K562 (cell line): ENCODE measurements around the gene MYO1B. TPM values are rescaled to one million over a fixed set of nuclear protein-coding genes. Genes with fewer than 3 reads are reported as not detected.

Source experiments
- ATAC-seq: fragments of 200-7000 bp; cut with Tn5 transposase; 3 replicates; pipeline ENCODE4 v1.9.1; 2020; ENCODE audit warnings: moderate library complexity
- BruUV-seq: library from RNA; stranded (reverse); fragments of 400-500 nt; replicated peaks from 2 replicates; lab custom pipeline; 2021; lab: Mats Ljungman, UMichigan
- CTCF ChIA-PET: fragments of 300-600 bp; formaldehyde crosslinking; extraction: SDS; loops from one replicate; lab custom pipeline; 2021; ENCODE audit warnings: low intra/inter-chr PET ratio; lab: Yijun Ruan, JAX
- POLR2A ChIA-PET: fragments of 300-600, 350-650 bp; sonication (Branson Sonifier 250); formaldehyde crosslinking; extraction: SDS; loops from one replicate; lab custom pipeline; 2021; ENCODE audit warnings: antibody characterized with exemption, inconsistent platforms; lab: Yijun Ruan, JAX
- DNase-seq, 4 experiments: peaks; one replicate each; pipeline versions ENCODE4 v3.0.0 to v3.0.0-alpha.2; 2011 to 2018; ENCODE audit warnings: low spot score in 3 of 4, mixed read lengths in 3 of 4; ENCODE audit errors: extremely low read depth in 1 of 4
- FAIRE-seq: peaks from 2 replicates; lab custom pipeline; 2011; peaks lifted over from hg19 to GRCh38; lab: Jason Lieb, UNC
- H2AFZ ChIP-seq: 2 replicates; pipeline ENCODE4 v1.6.0; 2011; ENCODE audit warnings: low read depth, low read length, control low read depth, inconsistent platforms
- H3K27ac ChIP-seq: fragments of 200-600 bp; 3 replicates; pipeline ENCODE4 v1.8.0; 2011; ENCODE audit warnings: low read depth, mild to moderate bottlenecking, control low read depth, inconsistent platforms, low read length, moderate library complexity, mixed read lengths; ENCODE audit errors: extremely low read depth
- H3K27me3 ChIP-seq, 2 experiments: fragments of 300-600 bp in 1 of 2; 2 replicates in 1 of 2; 3 replicates in 1 of 2; pipeline versions ENCODE4 v1.6.0 to v1.8.0; 2011; ENCODE audit warnings: inconsistent platforms in 2 of 2, low read length in 2 of 2, mild to moderate bottlenecking in 1 of 2, mixed read lengths in 1 of 2, moderate library complexity in 1 of 2; ENCODE audit not compliant: control insufficient read depth in 2 of 2, insufficient read depth in 2 of 2
- H3K36me3 ChIP-seq: fragments of 300-600 bp; 3 replicates; pipeline ENCODE4 v1.8.0; 2011; ENCODE audit warnings: mild to moderate bottlenecking, low read length, inconsistent platforms; ENCODE audit not compliant: control insufficient read depth, insufficient read depth
- H3K4me1 ChIP-seq, 2 experiments: fragments of 200-600 bp in 1 of 2; replicated peaks in 1 of 2; 2 replicates in 1 of 2; 3 replicates in 1 of 2; pipeline versions ENCODE4 v1.5.1 to v1.8.0; 2011; ENCODE audit warnings: inconsistent platforms in 2 of 2, low read length in 2 of 2, mild to moderate bottlenecking in 1 of 2, mixed read lengths in 1 of 2, moderate library complexity in 1 of 2; ENCODE audit not compliant: control insufficient read depth in 2 of 2, insufficient read depth in 2 of 2
- H3K4me2 ChIP-seq: 2 replicates; pipeline ENCODE4 v1.6.1; 2011; ENCODE audit warnings: low read length, control low read depth, inconsistent platforms, mixed read lengths; ENCODE audit not compliant: insufficient read depth
- H3K4me3 ChIP-seq: fragments of 200-600 bp; sonication (generic), shearing (Covaris generic); 2 replicates; pipeline ENCODE4 v1.5.1; 2016; ENCODE audit warnings: control low read depth, inconsistent platforms
- H3K79me2 ChIP-seq: fragments of 200-600 bp; 3 replicates; pipeline ENCODE4 v1.8.0; 2011; ENCODE audit warnings: low read length, inconsistent platforms; ENCODE audit not compliant: control insufficient read depth, insufficient read depth
- H3K9ac ChIP-seq, 2 experiments: 2 replicates each; pipeline versions ENCODE4 v1.6.0 to v1.6.1; 2011; ENCODE audit warnings: low read depth in 2 of 2, low read length in 2 of 2, control low read depth in 1 of 2, inconsistent platforms in 1 of 2, mild to moderate bottlenecking in 1 of 2, mixed read lengths in 1 of 2; ENCODE audit not compliant: insufficient read depth in 1 of 2
- H3K9me1 ChIP-seq: one replicate; pipeline ENCODE4 v1.6.0; 2011; ENCODE audit warnings: inconsistent platforms, mild to moderate bottlenecking, low read length, moderate library complexity; ENCODE audit not compliant: control insufficient read depth, insufficient read depth
- H3K9me3 ChIP-seq: replicated peaks from 2 replicates; pipeline ENCODE4 v1.5.1; 2011; ENCODE audit warnings: low read depth, low read length, inconsistent platforms; ENCODE audit not compliant: control insufficient read depth, insufficient read depth
- H4K20me1 ChIP-seq: replicated peaks from 2 replicates; pipeline ENCODE4 v1.6.1; 2011; ENCODE audit warnings: low read length, inconsistent platforms, mixed read lengths; ENCODE audit not compliant: control insufficient read depth, insufficient read depth
- BRCA1 ChIP-seq, 2 experiments: fragments of 450-650 bp in 1 of 2; sonication (generic) in 1 of 2; formaldehyde crosslinking in 1 of 2; IDR thresholded peaks; 2 replicates each; pipeline versions ENCODE4 v1.5.0 to v1.6.1; 2017 to 2020; ENCODE audit warnings: mild to moderate bottlenecking in 1 of 2, missing genetic modification reagents in 1 of 2
- CBX3 ChIP-seq, 2 experiments: IDR thresholded peaks; 1 replicate in 1 of 2; 2 replicates in 1 of 2; pipeline ENCODE4 v1.6.1; 2012; ENCODE audit warnings: inconsistent platforms in 2 of 2, low read length in 2 of 2, borderline replicate concordance in 1 of 2, control low read depth in 1 of 2
- FUS ChIP-seq: fragments of 200-400 bp; formaldehyde crosslinking; optimal IDR thresholded peaks from 2 replicates; pipeline ENCODE3; 2017; ENCODE audit warnings: low read depth, low read length
- GATA2 ChIP-seq: sonication (generic); formaldehyde crosslinking; IDR thresholded peaks from 2 replicates; pipeline ENCODE4 v1.4.0; 2020; ENCODE audit warnings: mild to moderate bottlenecking, missing genetic modification reagents
- ILK ChIP-seq: fragments of 450-650 bp; IDR thresholded peaks from 2 replicates; pipeline ENCODE4 v1.6.1; 2016; ENCODE audit warnings: missing genetic modification characterization, low read depth, mild to moderate bottlenecking, missing compliant biosample characterization, moderate library complexity, borderline replicate concordance
- KDM4B ChIP-seq, 2 experiments: fragments of 450-650 bp in 1 of 2; sonication (generic) in 1 of 2; IDR thresholded peaks; 2 replicates each; pipeline ENCODE4 v1.6.1; 2016 to 2017; ENCODE audit warnings: borderline replicate concordance in 2 of 2, antibody characterized with exemption in 1 of 2, low read depth in 1 of 2, mild to moderate bottlenecking in 1 of 2
- MEF2D ChIP-seq: conservative IDR thresholded peaks from 2 replicates; pipeline ENCODE4 v1.6.1; 2016; ENCODE audit warnings: low read depth, missing genetic modification characterization, missing compliant biosample characterization
- NCOR1 ChIP-seq: fragments of 450-650 bp; IDR thresholded peaks from 2 replicates; pipeline ENCODE4 v1.6.1; 2016; ENCODE audit warnings: mild to moderate bottlenecking, moderate library complexity
- NFXL1 ChIP-seq: fragments of 450-650 bp; formaldehyde crosslinking; IDR thresholded peaks from 2 replicates; pipeline ENCODE4 v1.4.0; 2021; ENCODE audit warnings: mild to moderate bottlenecking
- POLR2AphosphoS5 ChIP-seq: IDR thresholded peaks from 2 replicates; pipeline ENCODE4 v1.6.1; 2011; ENCODE audit warnings: mild to moderate bottlenecking, low read depth, low read length, moderate library complexity; ENCODE audit not compliant: control insufficient read depth, insufficient read depth
- RBM14 ChIP-seq: fragments of 200-400 bp; formaldehyde crosslinking; IDR thresholded peaks from 2 replicates; pipeline ENCODE4 v1.6.1; 2018; ENCODE audit warnings: low read depth, mild to moderate bottlenecking, low read length, moderate library complexity, borderline replicate concordance; ENCODE audit not compliant: insufficient read depth
- ZNF146 ChIP-seq: IDR thresholded peaks from one replicate; pipeline ENCODE4 v1.6.1; 2018; ENCODE audit warnings: missing compliant biosample characterization; ENCODE audit not compliant: unreplicated experiment
- ZNF668 ChIP-seq: fragments of 250-450 bp; sonication (Bioruptor Pico); IDR thresholded peaks from 2 replicates; pipeline ENCODE4 v1.8.0; 2022; ENCODE audit warnings: mild to moderate bottlenecking, inconsistent platforms
- ZNF79 ChIP-seq: fragments of 250-450 bp; sonication (Bioruptor Pico); IDR thresholded peaks from 2 replicates; pipeline ENCODE4 v1.4.0; 2020; ENCODE audit warnings: low read depth, mild to moderate bottlenecking, moderate library complexity
- WGBS: fragments of 100-300 bp; shearing (Covaris generic); methylation state at CpG from one replicate; pipeline ENCODE4 v1.1.6; 2016; ENCODE audit warnings: low coverage, mixed read lengths; ENCODE audit not compliant: insufficient coverage; ENCODE audit errors: missing lambda C conversion rate; 5-methylcytosine and 5-hydroxymethylcytosine counted together
- in situ Hi-C: fragments of 300-500 bp; cut with MboI; formaldehyde crosslinking; loops from 4 replicates; pipeline ENCODE4 v1.15.0; 2018; ENCODE audit warnings: inconsistent platforms, mixed read lengths
- intact Hi-C: fragments of 100-400 bp; cut with micrococcal nuclease; formaldehyde crosslinking; loops from 2 replicates; pipeline ENCODE4 v1.14.2; 2022
- polyA plus RNA-seq, 8 experiments: library from polyadenylated mRNA; depleted of rRNA in 4 of 8; stranded (reverse) in 5 of 8; unstranded in 3 of 8; fragments of >200 nt; fragmentation: Nextera tagmentation in 2 of 8; fragmentation: Illumina TruSeq in 1 of 8; extraction: Ambion mirVana in 2 of 8; extraction: Trizol in 1 of 8; gene quantifications; 2 replicates each; pipeline versions ENCODE4 v1.2.1 to v1.2.3, GENCODE V29; 2011 to 2014; ENCODE audit warnings: inconsistent platforms in 1 of 8, missing spikeins in 1 of 8
- total RNA-seq, 7 experiments: library from RNA; depleted of rRNA in 6 of 7; stranded (reverse); fragments of >200 nt in 6 of 7; fragmentation: Illumina TruSeq in 2 of 7; extraction: Trizol in 2 of 7; gene quantifications; 2 replicates each; pipeline versions ENCODE4 v1.2.1 to v1.2.3, GENCODE V29; 2011 to 2021; ENCODE audit warnings: low replicate concordance in 1 of 7

The MYO1B gene
- total and polyA plus RNA-seq, 9 of the 15 experiments (the other 6 are each of a cell fraction or from before 2014, with no cell fraction given) = 0.04 to 0.33 (median 0.20) TPM; not detected in 5

DNA sequence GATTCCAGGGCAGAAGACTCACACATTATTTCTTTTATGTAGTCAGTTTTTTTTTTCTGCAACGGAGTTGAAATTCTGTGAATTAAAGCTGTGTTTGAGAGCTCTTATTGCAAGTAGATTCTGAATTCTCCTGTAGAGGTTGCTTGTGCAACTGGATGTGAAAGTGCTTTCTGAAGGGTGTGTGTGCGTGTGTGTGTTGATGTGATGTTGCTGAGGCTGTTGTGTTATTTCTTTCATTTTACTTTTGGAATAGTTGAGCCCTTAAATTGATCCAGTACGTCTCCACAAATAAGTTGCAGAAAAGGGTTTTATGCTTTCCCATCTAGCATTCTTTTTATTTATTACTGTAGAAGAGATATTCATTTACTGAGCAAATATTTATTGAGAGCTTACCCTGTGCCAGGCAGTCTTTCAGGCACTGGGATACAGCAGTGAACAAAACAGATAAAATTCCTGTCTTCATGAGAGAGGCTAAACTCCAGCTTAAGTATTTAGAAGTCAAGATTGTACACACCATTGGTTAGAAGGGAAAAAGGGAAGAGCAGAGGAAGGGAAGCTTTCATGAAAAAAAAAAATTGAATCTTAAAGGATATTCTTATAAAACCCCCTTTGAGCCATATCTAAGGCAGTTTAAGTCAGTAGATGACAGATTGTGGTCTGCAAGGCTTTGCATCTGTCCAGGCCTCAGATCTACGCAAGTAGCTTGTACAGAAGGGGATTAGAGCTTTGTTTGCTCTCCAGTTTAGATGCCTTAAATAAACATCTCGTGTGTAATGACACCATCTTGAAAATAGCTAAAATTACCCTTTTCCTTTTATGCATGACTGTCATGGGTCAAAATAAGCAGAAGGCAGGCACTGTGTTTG is 58.2 kb downstream of the MYO1B start:
- no TSS peak for BruUV-seq
- Histone ChIP-seq H3K27me3 (no peaks in the 10 kb centered on the region), H3K9me3 (no peaks in the 10 kb centered on the region), H4K20me1 (no peaks in the 10 kb centered on the region), H3K4me1 (no peaks in the 10 kb centered on the region), H3K9ac (no peak overlapping the region), H3K27ac (no peak overlapping the region), H3K9me1 (no peaks in the 10 kb centered on the region), H3K79me2 (no peaks in the 10 kb centered on the region), H3K36me3 (no peaks in the 10 kb centered on the region), H2AFZ (no peak overlapping the region), H3K4me2 (no peak overlapping the region), H3K4me3 (no peak overlapping the region)
- 0% methylated on average over 5 of the region's 5 CpGs for WGBS
- DNase-seq (no peak), FAIRE-seq (no peak), ATAC-seq (no peak)
- TF ChIP-seq FUS (no peak), ZNF146 (CRISPR knock-in tag) (no peak), NFXL1 (CRISPR knock-in tag) (no peak), ZNF79 (CRISPR knock-in tag) (no peak), CBX3 (IDR thresholded peaks at IDR 0.05; ENCODE audit: borderline replicate concordance in 1 of 2, low read length in 2 of 2) (no peak), ILK (tag) (no peak), MEF2D (no peak), NCOR1 (no peak), RBM14 (no peak), BRCA1 (IDR thresholded peaks at IDR 0.05) (no peak), BRCA1 (CRISPR knock-in tag; IDR thresholded peaks at IDR 0.05) (no peak), KDM4B (IDR thresholded peaks at IDR 0.05; ENCODE audit: borderline replicate concordance in 2 of 2, low read depth in 1 of 2) (no peak), ZNF668 (no peak), POLR2AphosphoS5 (no peak), GATA2 (CRISPR knock-in tag) (no peak)
- ChIA-PET POLR2A (no interaction called here), CTCF (interaction anchor here (0.7 kb wide), 1 partner anchor 251 kb away, joined by 3 read pairs; no protein-coding TSS in a partner anchor)
- in situ Hi-C loops (no loop called here), intact Hi-C loops (no loop called here)
